Esophagus squamous epithelium (tissue), 5 donors: ENCODE results near the gene CGRRF1. TPM values are rescaled to one million over a fixed set of nuclear protein-coding genes. Genes with fewer than 3 reads are reported as not detected.

Experiments
- DNase-seq: peaks from one replicate; lab custom pipeline; 2025; lab: John Stamatoyannopoulos, UW
- H3K27ac ChIP-seq, 4 donors: fragments of 200-600 bp; sonication (generic); one replicate each; pipeline ENCODE4 v1.5.1; 2016 to 2019; ENCODE audit warnings: mild to moderate bottlenecking in 1 of 4
- H3K27me3 ChIP-seq, 4 donors: fragments of 200-600 bp; sonication (generic); 1 replicate in 3 of 4; 2 replicates in 1 of 4; pipeline versions ENCODE4 v1.5.1 to v1.6.0; 2017 to 2021; ENCODE audit warnings: antibody characterized with exemption in 1 of 4
- H3K36me3 ChIP-seq, 3 donors: fragments of 200-600 bp; sonication (generic); one replicate each; pipeline ENCODE4 v1.5.1; 2016 to 2019
- H3K4me1 ChIP-seq, 3 donors: fragments of 200-600 bp; sonication (generic); one replicate each; pipeline ENCODE4 v1.5.1; 2017 to 2019
- H3K4me3 ChIP-seq, 4 donors: fragments of 200-600 bp; sonication (generic); 1 replicate in 3 of 4; 2 replicates in 1 of 4; pipeline ENCODE4 v1.5.1; 2016 to 2019; ENCODE audit warnings: mild to moderate bottlenecking in 2 of 4, moderate library complexity in 1 of 4
- H3K9me3 ChIP-seq, 3 donors: fragments of 200-600 bp; sonication (generic); one replicate each; pipeline ENCODE4 v1.5.1; 2016 to 2019
- POLR2A ChIP-seq, 4 donors: fragments of 450-650 bp; IDR thresholded peaks; one replicate each; pipeline ENCODE4 v1.6.1; 2017; ENCODE audit warnings: antibody characterized with exemption in 4 of 4, mild to moderate bottlenecking in 4 of 4, moderate library complexity in 3 of 4
- WGBS, 2 donors: methylation state at CpG; one replicate each; pipeline ENCODE4 v1.1.5; 2018; 5-methylcytosine and 5-hydroxymethylcytosine counted together
- intact Hi-C: fragments of 100-400 bp; cut with DNase I; formaldehyde crosslinking; loops from one replicate; pipeline ENCODE4 v1.15.0; 2022
- total RNA-seq, 4 donors: library from RNA; depleted of rRNA; stranded (reverse); fragments of >200 nt; gene quantifications; one replicate each; pipeline ENCODE4 v1.1.0, GENCODE V29; 2016
- TF ChIP-seq, protein P1 (sequence below), 6 experiments: fragments of 450-650 bp in 4 of 6; fragments of 200-600 bp in 2 of 6; sonication (generic) in 2 of 6; IDR thresholded peaks; one replicate each; pipeline ENCODE4 v1.5.1; 2016 to 2019; ENCODE audit warnings: antibody characterized with exemption in 6 of 6, mild to moderate bottlenecking in 4 of 6, moderate library complexity in 4 of 6
- donor health status: DM: yes; HTN: yes; CAD: no.

The CGRRF1 gene
- total RNA-seq, 4 donors from 2014 or later: 2.5 to 13.9 (median 10.3) TPM

- intact Hi-C loops: no loop called here
- no peak for DNase-seq
- WGBS, 2 donors: 87 to 95% methylated on average over 3 of the region's 3 CpGs
- Histone ChIP-seq H3K4me3 (no peak overlapping the region), H3K27ac (no peak overlapping the region), H3K9me3 (no peaks in the 10 kb centered on the region), H3K27me3 (no peaks in the 10 kb centered on the region), H3K4me1 (no peaks in the 10 kb centered on the region), H3K36me3 (no peaks in the 10 kb centered on the region)
- TF ChIP-seq POLR2A (IDR thresholded peaks at IDR 0.05): no peak
- TF ChIP-seq, protein P1, sequence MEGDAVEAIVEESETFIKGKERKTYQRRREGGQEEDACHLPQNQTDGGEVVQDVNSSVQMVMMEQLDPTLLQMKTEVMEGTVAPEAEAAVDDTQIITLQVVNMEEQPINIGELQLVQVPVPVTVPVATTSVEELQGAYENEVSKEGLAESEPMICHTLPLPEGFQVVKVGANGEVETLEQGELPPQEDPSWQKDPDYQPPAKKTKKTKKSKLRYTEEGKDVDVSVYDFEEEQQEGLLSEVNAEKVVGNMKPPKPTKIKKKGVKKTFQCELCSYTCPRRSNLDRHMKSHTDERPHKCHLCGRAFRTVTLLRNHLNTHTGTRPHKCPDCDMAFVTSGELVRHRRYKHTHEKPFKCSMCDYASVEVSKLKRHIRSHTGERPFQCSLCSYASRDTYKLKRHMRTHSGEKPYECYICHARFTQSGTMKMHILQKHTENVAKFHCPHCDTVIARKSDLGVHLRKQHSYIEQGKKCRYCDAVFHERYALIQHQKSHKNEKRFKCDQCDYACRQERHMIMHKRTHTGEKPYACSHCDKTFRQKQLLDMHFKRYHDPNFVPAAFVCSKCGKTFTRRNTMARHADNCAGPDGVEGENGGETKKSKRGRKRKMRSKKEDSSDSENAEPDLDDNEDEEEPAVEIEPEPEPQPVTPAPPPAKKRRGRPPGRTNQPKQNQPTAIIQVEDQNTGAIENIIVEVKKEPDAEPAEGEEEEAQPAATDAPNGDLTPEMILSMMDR (IDR thresholded peaks at IDR 0.05): no peak
These were observed 8.2 kb upstream of the CGRRF1 start for GRCh38 chr14:54501480-54501879.

- no peak for DNase-seq
- no peaks in the 10 kb centered on the region for H3K27me3 ChIP-seq
- H3K4me3 ChIP-seq: no peak overlapping the region
These were observed 7.1 kb upstream of the CGRRF1 start for GRCh38 chr14:54502602-54503001.

GRCh38 chr14:54503486-54503885 is 6.2 kb upstream of the CGRRF1 start:
- no peaks in the 10 kb centered on the region for H3K27me3 ChIP-seq
- H3K36me3 ChIP-seq: no peaks in the 10 kb centered on the region
- TF ChIP-seq, protein P1 (IDR thresholded peaks at IDR 0.05): peak in 2 of 6 experiments; percentile 3 to 6
- TF ChIP-seq POLR2A (IDR thresholded peaks at IDR 0.05): no peak
- H3K4me1 ChIP-seq: no peaks in the 10 kb centered on the region
- 50 to 56% methylated on average over 3 of the region's 3 CpGs for WGBS, 2 donors
- H3K9me3 ChIP-seq: no peaks in the 10 kb centered on the region
- H3K27ac ChIP-seq: no peak overlapping the region
- H3K4me3 ChIP-seq: no peak overlapping the region
- intact Hi-C loops: no loop called here
- no peak for DNase-seq

More at GRCh38 chr14:54502602-54503001, 7.1 kb upstream of the CGRRF1 start:
- H3K9me3 ChIP-seq: no peaks in the 10 kb centered on the region
- intact Hi-C loops: no loop called here
- TF ChIP-seq POLR2A (IDR thresholded peaks at IDR 0.05): no peak
- TF ChIP-seq, protein P1 (IDR thresholded peaks at IDR 0.05): no peak
- no peaks in the 10 kb centered on the region for H3K4me1 ChIP-seq
- no peaks in the 10 kb centered on the region for H3K36me3 ChIP-seq
- H3K27ac ChIP-seq: no peak overlapping the region
- WGBS, 2 donors: 64 to 71% methylated on average over 2 of the region's 2 CpGs

- Histone ChIP-seq H3K4me3 (no peak overlapping the region), H3K36me3 (peaks cover 0 to 11% (median 0%) of the 10 kb centered on the region in 3 donors), H3K4me1 (peaks cover 0 to 36% (median 20%) of the 10 kb centered on the region in 3 donors), H3K9me3 (peaks cover 0 to 6% (median 2%) of the 10 kb centered on the region in 3 donors), H3K27me3 (no peaks in the 10 kb centered on the region), H3K27ac (no peak overlapping the region)
- WGBS, 2 donors: 69 to 92% methylated on average over 1 of the region's 1 CpG
- intact Hi-C loops: no loop called here
- TF ChIP-seq, protein P1 (IDR thresholded peaks at IDR 0.05): no peak
- no peak for TF ChIP-seq POLR2A (IDR thresholded peaks at IDR 0.05)
- no peak for DNase-seq
These were observed 2.7 kb downstream of the CGRRF1 start for GRCh38 chr14:54512393-54512792.

DNA sequence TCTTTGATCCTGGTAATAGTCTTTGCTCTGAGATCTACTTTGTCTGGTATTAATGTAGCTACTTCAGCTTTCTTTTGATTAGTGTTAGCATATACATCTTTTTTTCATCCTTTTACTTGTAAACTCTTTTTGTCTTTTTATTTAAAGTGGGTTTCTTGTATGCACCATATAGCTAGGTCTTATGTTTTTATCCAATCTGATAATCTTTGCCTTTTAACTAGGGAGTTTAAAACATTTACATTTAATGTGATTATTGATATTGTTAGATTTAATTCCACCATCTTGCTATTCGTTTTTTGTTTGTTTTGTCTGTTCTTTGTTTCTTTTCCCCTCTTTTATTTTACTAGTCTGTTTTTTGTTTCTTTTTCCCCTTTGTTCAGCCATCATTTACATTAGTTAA is 6.0 kb downstream of the CGRRF1 start:
- 75 to 80% methylated on average over 1 of the region's 1 CpG for WGBS, 2 donors
- TF ChIP-seq, protein P1 (IDR thresholded peaks at IDR 0.05): no peak
- TF ChIP-seq POLR2A (IDR thresholded peaks at IDR 0.05): no peak
- H3K4me3 ChIP-seq: no peak overlapping the region
- intact Hi-C loops: no loop called here
- peaks cover 0 to 11% (median 0%) of the 10 kb centered on the region in 3 donors for H3K36me3 ChIP-seq
- no peaks in the 10 kb centered on the region for H3K27me3 ChIP-seq
- H3K27ac ChIP-seq: no peak overlapping the region
- H3K4me1 ChIP-seq: peaks cover 0 to 23% (median 14%) of the 10 kb centered on the region in 3 donors
- H3K9me3 ChIP-seq: peaks cover 0 to 6% (median 2%) of the 10 kb centered on the region in 3 donors
- no peak for DNase-seq
